Mononuclear cell (primary cell): ENCODE results near the gene SLC1A1. TPM values are rescaled to one million over a fixed set of nuclear protein-coding genes. Genes with fewer than 3 reads are reported as not detected.
"Not testable (repeated sequence)": the region's sequence is repeated elsewhere in the genome, so short reads cannot be mapped to it uniquely, and the experiment has no call there.

ENCODE experiments used
- H3K27me3 ChIP-seq: 2 replicates; pipeline ENCODE4 v1.6.0; 2011; ENCODE audit warnings: low read length, control low read depth; ENCODE audit not compliant: insufficient read depth
- H3K4me1 ChIP-seq: 2 replicates; pipeline ENCODE4 v1.5.1; 2011; ENCODE audit warnings: mild to moderate bottlenecking, low read length, control low read depth; ENCODE audit not compliant: insufficient read depth
- H3K4me3 ChIP-seq: 2 replicates; pipeline ENCODE4 v1.5.1; 2011; ENCODE audit warnings: mild to moderate bottlenecking, low read length, moderate library complexity
- H3K9me3 ChIP-seq: 2 replicates; pipeline ENCODE4 v1.5.1; 2011; ENCODE audit warnings: low read depth, mild to moderate bottlenecking, control low read depth, low read length
- total RNA-seq: library from RNA; depleted of rRNA; stranded (reverse); fragments of >200 nt; gene quantifications from one replicate; pipeline ENCODE4 v1.2.3, GENCODE V29; 2012

The SLC1A1 gene
- total RNA-seq, 1 donor: not detected

GRCh38 chr9:4592886-4593285, 102.6 kb downstream of the SLC1A1 start:
- Histone ChIP-seq H3K4me3 (no peak overlapping the region), H3K4me1 (peaks cover 16% of the 10 kb centered on the region), H3K9me3 (no peaks in the 10 kb centered on the region), H3K27me3 (no peaks in the 10 kb centered on the region)

- no peaks in the 10 kb centered on the region for H3K9me3 ChIP-seq
- no peaks in the 10 kb centered on the region for H3K27me3 ChIP-seq
These were observed 104.3 kb downstream of the SLC1A1 start for GRCh38 chr9:4594545-4594944.

GRCh38 chr9:4594994-4595393, 104.7 kb downstream of the SLC1A1 start:
- H3K4me1 ChIP-seq: peaks cover 16% of the 10 kb centered on the region
- H3K4me3 ChIP-seq: no peak overlapping the region

More at GRCh38 chr9:4594545-4594944, 104.3 kb downstream of the SLC1A1 start:
- H3K4me1 ChIP-seq: peaks cover 16% of the 10 kb centered on the region
- no peak overlapping the region for H3K4me3 ChIP-seq

GRCh38 chr9:4596165-4596922, 106.1 kb downstream of the SLC1A1 start:
- Histone ChIP-seq H3K4me1 (peaks cover 19% of the 10 kb centered on the region), H3K9me3 (no peaks in the 10 kb centered on the region), H3K27me3 (no peaks in the 10 kb centered on the region), H3K4me3 (no peak overlapping the region)

More at GRCh38 chr9:4594994-4595393, 104.7 kb downstream of the SLC1A1 start:
- Histone ChIP-seq H3K27me3 (no peaks in the 10 kb centered on the region), H3K9me3 (no peaks in the 10 kb centered on the region)

DNA sequence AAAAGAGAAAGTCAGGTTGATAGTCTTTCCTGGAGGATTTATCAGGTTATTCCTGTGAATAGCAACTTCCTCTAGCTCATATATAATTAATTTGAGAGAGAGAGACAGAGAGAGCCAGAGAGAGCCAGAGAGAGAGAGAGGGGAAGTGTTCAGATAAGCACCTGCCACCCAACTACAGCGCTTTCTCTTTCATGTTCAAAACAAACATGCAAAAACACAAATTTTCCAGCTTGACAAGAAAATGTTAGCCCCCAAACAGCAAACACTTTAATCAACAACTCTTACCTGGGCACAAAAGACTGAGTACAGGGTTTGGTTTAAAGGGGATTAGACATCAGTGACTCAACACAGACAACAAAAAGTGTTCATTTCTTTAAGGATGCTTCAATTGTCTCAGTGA, 110.1 kb downstream of the SLC1A1 start:
- H3K4me1 ChIP-seq: peaks cover 19% of the 10 kb centered on the region
- H3K4me3 ChIP-seq: no peak overlapping the region
- H3K27me3 ChIP-seq: no peaks in the 10 kb centered on the region
- H3K9me3 ChIP-seq: no peaks in the 10 kb centered on the region

- H3K4me3 ChIP-seq: no peak overlapping the region
- peaks cover 3% of the 10 kb centered on the region for H3K4me1 ChIP-seq
- H3K9me3 ChIP-seq: no peaks in the 10 kb centered on the region
- no peaks in the 10 kb centered on the region for H3K27me3 ChIP-seq
These were observed 113.6 kb downstream of the SLC1A1 start for GRCh38 chr9:4603830-4604229.

GRCh38 chr9:4604678-4605095, 114.4 kb downstream of the SLC1A1 start:
- Histone ChIP-seq H3K27me3 (no peaks in the 10 kb centered on the region), H3K4me1 (peaks cover 3% of the 10 kb centered on the region), H3K9me3 (no peaks in the 10 kb centered on the region), H3K4me3 (no peak overlapping the region)

GRCh38 chr9:4606033-4606432, 115.8 kb downstream of the SLC1A1 start:
- not testable (repeated sequence) for H3K9me3 ChIP-seq, H3K4me3 ChIP-seq, H3K4me1 ChIP-seq

GRCh38 chr9:4614627-4615026, 124.4 kb downstream of the SLC1A1 start:
- Histone ChIP-seq H3K9me3 (no peaks in the 10 kb centered on the region), H3K4me1 (no peaks in the 10 kb centered on the region), H3K27me3 (no peaks in the 10 kb centered on the region), H3K4me3 (no peak overlapping the region)

More at GRCh38 chr9:4606033-4606432, 115.8 kb downstream of the SLC1A1 start:
- not testable (repeated sequence) for H3K27me3 ChIP-seq

DNA sequence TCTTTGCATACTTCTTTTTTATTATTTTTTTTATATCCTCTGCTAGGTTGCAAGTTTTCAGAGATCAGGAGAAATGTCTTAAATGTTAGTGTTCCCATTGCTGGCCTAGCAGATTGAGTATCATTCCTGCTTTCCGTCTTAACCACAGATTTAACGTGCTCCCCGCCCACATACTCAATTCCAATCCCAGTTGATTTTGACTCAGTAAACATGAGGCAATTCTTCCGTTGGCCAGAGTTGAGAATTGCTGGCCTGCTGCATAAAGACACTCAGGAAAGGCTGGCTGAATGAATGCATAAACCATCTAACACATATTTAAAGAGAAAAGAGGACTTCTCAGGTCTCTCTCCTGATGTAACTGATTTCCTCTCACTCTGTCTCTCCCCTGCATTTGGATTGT, 125.0 kb downstream of the SLC1A1 start:
- Histone ChIP-seq H3K4me1 (peaks cover 4% of the 10 kb centered on the region), H3K27me3 (no peaks in the 10 kb centered on the region), H3K9me3 (no peaks in the 10 kb centered on the region), H3K4me3 (no peak overlapping the region)

DNA sequence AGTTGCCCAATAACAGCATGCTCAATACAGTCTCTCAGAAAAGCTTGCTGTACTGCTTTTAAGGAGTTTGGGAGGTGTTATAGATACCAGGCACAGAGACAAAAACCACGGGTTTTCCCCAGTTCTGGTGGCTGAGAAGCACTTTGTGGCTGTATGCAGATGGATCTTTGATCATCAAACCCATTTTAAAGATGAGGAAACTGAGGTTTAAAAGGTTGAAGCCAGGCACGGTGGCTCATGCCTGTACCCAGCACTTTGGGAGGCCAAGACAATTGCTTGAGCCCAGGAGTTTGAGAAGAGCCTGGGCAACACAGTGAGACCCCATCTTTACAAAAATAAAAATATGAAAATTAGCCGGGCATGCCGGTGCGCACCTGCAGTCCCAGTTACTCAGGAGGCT, 125.5 kb downstream of the SLC1A1 start:
- Histone ChIP-seq H3K9me3 (no peaks in the 10 kb centered on the region), H3K4me1 (peaks cover 4% of the 10 kb centered on the region), H3K4me3 (no peak overlapping the region), H3K27me3 (no peaks in the 10 kb centered on the region)

DNA sequence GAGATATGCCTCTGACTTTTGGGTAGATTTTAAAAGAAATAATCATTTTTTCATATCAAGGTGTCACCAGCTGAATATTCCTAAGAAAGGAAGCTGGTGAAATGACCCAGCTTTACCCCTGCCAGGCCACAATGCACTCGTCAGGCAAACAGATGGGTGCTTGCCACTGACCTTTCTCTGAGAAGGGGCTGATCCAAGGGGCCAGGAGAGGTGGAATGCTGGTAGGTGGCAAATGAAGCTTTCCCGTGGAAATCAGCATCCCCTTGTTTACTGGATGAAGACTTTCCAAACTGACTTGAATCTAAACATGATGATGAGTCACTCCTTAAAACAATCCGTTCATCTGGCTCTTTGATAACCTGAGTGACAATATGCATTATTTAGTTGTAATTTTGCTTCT, 127.5 kb downstream of the SLC1A1 start:
- Histone ChIP-seq H3K4me3 (no peak overlapping the region), H3K9me3 (no peaks in the 10 kb centered on the region), H3K4me1 (peaks cover 4% of the 10 kb centered on the region), H3K27me3 (no peaks in the 10 kb centered on the region)

- Histone ChIP-seq H3K27me3 (no peaks in the 10 kb centered on the region), H3K4me3 (no peak overlapping the region), H3K4me1 (peaks cover 4% of the 10 kb centered on the region), H3K9me3 (no peaks in the 10 kb centered on the region)
These were observed 128.4 kb downstream of the SLC1A1 start for GRCh38 chr9:4618700-4619099.

DNA sequence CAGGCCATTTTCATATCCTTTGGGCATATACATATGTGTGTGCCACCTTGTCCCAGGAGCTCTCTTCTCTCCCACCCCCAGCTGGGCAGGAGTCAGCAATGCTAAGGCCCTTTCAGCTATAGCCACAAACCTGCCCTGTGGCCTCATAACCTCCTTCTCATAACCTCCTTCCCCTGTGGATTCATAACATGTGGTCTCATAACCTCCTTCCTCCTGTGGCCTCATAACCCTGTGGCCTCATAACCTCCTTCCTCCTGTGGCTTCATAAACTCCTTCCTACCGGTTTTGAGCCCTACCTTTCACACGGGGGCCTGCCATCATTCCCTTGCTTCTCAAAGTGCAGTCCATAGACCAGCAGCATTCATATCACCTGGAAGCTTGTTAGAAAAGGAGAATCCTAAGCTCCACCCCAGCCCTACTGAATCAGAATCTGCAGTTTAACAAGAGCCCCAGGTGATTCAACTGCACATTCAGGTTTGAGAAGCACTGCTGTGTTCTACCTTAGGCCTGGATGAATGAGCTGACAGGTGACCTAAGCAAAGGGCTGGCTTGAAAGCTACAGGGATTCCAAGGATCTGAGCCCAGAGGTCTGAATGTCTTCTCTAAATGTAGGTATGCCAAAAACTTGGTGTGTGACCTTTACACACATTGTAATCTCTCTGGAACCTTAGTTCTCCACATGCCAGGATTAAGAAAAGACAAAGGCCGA, 129.9 kb downstream of the SLC1A1 start:
- Histone ChIP-seq H3K4me1 (peaks cover 4% of the 10 kb centered on the region), H3K4me3 (no peak overlapping the region), H3K9me3 (no peaks in the 10 kb centered on the region), H3K27me3 (no peaks in the 10 kb centered on the region)

GRCh38 chr9:4620881-4621555, 130.8 kb downstream of the SLC1A1 start:
- Histone ChIP-seq H3K9me3 (no peaks in the 10 kb centered on the region), H3K4me1 (peaks cover 4% of the 10 kb centered on the region), H3K27me3 (no peaks in the 10 kb centered on the region), H3K4me3 (no peak overlapping the region)
